Parathyroid adenoma (tissue), 2 donors: Measurements from ENCODE around the gene MDM2.

Experiments used
- H2AFZ ChIP-seq: fragments of 300-600 bp; sonication (generic); one replicate; pipeline ENCODE4 v1.7.0; 2017; ENCODE audit warnings: antibody characterized with exemption, mild to moderate bottlenecking
- H3K27ac ChIP-seq: fragments of 300-600 bp; sonication (generic); one replicate; pipeline ENCODE4 v1.7.0; 2017
- H3K27me3 ChIP-seq: fragments of 300-600 bp; sonication (generic); one replicate; pipeline ENCODE4 v1.7.0; 2017; ENCODE audit warnings: low read length; ENCODE audit not compliant: control insufficient read depth, insufficient read depth
- H3K36me3 ChIP-seq: fragments of 300-600 bp; sonication (generic); one replicate; pipeline ENCODE4 v1.7.0; 2017; ENCODE audit warnings: low read length; ENCODE audit not compliant: control insufficient read depth, insufficient read depth
- H3K4me1 ChIP-seq: fragments of 300-600 bp; sonication (generic); one replicate; pipeline ENCODE4 v1.7.0; 2017; ENCODE audit warnings: control low read depth
- H3K4me2 ChIP-seq: fragments of 300-600 bp; sonication (generic); one replicate; pipeline ENCODE4 v1.7.0; 2017; ENCODE audit warnings: low read length
- H3K4me3 ChIP-seq: fragments of 300-600 bp; sonication (generic); one replicate; pipeline ENCODE4 v1.7.0; 2017; ENCODE audit warnings: low read depth, low read length
- H3K79me2 ChIP-seq: fragments of 300-600 bp; sonication (generic); one replicate; pipeline ENCODE4 v1.7.0; 2017; ENCODE audit warnings: control low read depth
- H3K9ac ChIP-seq: fragments of 300-600 bp; sonication (generic); one replicate; pipeline ENCODE4 v1.7.0; 2017; ENCODE audit warnings: mild to moderate bottlenecking
- H3K9me3 ChIP-seq: fragments of 300-600 bp; sonication (generic); one replicate; pipeline ENCODE4 v1.7.0; 2017; ENCODE audit warnings: low read length; ENCODE audit not compliant: control insufficient read depth
- TF ChIP-seq, protein P1 (sequence below): fragments of 300-600 bp; sonication (generic); IDR thresholded peaks from one replicate; pipeline ENCODE4 v1.7.0; 2017; ENCODE audit warnings: antibody characterized with exemption, mild to moderate bottlenecking
- donor health status: primary hyperparathyroidism.

Gene MDM2

DNA sequence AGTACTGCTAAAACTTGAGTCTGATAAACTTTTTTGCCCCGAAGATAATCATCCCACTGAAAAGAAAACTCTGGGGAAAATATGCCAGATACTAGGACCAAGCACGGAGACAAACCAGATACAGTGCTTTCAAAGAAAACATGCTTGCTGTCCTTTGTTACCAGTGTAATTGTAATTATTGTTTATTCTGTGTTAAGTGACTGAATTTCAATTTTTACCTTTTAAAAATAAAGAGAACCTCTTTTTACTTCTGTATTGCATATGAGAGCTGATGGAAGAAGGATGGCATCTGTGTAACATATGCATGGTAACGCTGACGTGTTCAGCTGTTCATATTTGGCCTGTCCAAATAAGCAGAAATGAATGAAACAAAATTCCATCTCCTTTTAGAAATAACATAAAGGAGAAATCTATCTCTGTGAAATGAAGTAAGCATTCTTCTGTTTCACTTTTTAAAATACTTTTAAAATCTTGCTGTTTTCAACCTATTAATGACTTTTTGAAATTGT, 39.5 kb upstream of the MDM2 start:
- Histone ChIP-seq H3K9me3 (no peaks in the 10 kb centered on the region), H3K4me1 (no peaks in the 10 kb centered on the region), H3K9ac (no peak overlapping the region), H3K4me3 (no peak overlapping the region), H3K4me2 (no peak overlapping the region), H3K79me2 (no peaks in the 10 kb centered on the region), H3K27ac (no peak overlapping the region), H3K27me3 (no peaks in the 10 kb centered on the region), H3K36me3 (no peaks in the 10 kb centered on the region), H2AFZ (no peak overlapping the region)
- TF ChIP-seq, protein P1, sequence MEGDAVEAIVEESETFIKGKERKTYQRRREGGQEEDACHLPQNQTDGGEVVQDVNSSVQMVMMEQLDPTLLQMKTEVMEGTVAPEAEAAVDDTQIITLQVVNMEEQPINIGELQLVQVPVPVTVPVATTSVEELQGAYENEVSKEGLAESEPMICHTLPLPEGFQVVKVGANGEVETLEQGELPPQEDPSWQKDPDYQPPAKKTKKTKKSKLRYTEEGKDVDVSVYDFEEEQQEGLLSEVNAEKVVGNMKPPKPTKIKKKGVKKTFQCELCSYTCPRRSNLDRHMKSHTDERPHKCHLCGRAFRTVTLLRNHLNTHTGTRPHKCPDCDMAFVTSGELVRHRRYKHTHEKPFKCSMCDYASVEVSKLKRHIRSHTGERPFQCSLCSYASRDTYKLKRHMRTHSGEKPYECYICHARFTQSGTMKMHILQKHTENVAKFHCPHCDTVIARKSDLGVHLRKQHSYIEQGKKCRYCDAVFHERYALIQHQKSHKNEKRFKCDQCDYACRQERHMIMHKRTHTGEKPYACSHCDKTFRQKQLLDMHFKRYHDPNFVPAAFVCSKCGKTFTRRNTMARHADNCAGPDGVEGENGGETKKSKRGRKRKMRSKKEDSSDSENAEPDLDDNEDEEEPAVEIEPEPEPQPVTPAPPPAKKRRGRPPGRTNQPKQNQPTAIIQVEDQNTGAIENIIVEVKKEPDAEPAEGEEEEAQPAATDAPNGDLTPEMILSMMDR: no peak

DNA sequence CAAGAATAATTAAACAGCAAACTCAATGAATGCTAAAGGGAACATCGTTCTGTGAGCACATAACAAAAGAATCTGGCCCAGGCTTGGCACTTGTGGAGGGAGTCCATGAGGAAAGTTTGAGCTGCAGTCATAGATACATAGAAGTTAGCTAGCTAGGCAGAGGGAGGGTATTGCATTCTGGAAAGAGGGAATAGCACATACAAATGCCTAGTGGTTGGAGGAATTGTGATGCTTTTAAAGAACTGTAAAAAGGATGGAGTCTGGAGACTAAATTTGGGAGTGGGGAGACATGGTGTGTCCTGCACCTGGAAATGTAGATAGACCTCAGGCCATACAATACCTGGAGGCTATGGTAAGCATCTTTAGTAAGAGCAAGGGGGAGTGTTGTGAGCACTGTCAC, 38.0 kb upstream of the MDM2 start:
- Histone ChIP-seq H3K27me3 (no peaks in the 10 kb centered on the region), H3K9ac (no peak overlapping the region), H3K79me2 (no peaks in the 10 kb centered on the region), H3K9me3 (no peaks in the 10 kb centered on the region), H2AFZ (no peak overlapping the region), H3K4me1 (no peaks in the 10 kb centered on the region), H3K4me3 (no peak overlapping the region), H3K4me2 (no peak overlapping the region), H3K36me3 (no peaks in the 10 kb centered on the region), H3K27ac (no peak overlapping the region)
- TF ChIP-seq, protein P1: no peak

DNA sequence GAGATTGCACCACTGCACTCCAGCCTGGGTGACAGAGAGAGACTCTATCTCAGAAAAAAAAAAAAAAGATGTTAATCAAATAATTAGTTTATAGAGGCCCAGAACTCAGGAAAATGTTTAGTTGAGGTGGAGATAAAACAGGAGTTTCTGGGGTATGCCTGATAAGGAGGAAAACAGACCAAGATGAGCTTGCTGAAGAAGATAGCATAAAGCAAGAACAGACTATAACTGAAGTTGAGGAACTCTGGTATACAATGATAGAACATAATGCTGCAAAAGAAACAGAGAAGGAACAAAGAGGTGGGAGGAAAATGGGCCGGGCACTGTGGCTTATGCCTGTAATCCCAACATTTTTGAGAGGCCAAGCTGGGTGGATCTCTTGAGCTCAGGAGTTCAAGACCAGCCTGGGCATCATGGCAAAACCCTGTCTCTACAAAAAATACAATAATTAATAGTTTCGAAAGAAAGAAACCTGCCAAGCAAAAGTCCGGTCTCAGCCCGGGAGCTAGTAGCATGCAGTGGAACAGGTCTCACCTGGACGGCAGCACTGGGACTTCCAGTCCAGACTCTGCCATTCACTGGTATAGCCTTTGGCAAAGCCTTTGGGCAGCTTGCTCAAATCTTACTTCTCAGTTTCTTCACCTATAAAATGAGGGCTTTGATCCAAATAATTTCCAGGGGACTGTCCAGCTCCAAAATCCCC, 36.6 kb upstream of the MDM2 start:
- no peak overlapping the region for H3K4me2 ChIP-seq
- no peak overlapping the region for H3K4me3 ChIP-seq
- no peaks in the 10 kb centered on the region for H3K27me3 ChIP-seq
- H3K4me1 ChIP-seq: no peaks in the 10 kb centered on the region
- H2AFZ ChIP-seq: no peak overlapping the region
- no peaks in the 10 kb centered on the region for H3K36me3 ChIP-seq
- no peaks in the 10 kb centered on the region for H3K9me3 ChIP-seq
- H3K9ac ChIP-seq: no peak overlapping the region
- H3K79me2 ChIP-seq: no peaks in the 10 kb centered on the region
- H3K27ac ChIP-seq: no peak overlapping the region
- TF ChIP-seq, protein P1: no peak

DNA sequence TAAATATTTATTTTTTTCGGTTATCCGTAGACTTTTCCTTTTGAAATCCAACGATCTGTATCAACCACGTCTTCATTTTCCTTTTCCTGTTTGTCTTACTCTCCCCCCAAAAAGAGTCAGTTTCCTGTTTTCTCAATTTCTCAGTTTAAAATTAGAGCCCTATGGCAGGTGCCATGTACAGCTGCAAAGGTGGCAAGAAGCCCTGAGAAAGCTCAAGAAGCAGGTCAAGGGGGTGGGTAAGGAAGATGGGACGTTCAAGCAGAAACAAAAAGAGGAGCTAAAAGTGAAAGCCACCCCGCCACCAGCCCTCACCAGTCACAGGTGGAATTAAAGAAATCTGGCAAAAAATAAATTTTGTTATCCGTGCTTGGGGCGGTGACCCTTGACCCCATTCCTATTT, 35.3 kb upstream of the MDM2 start:
- TF ChIP-seq, protein P1: no peak
- H3K9ac ChIP-seq: no peak overlapping the region
- no peak overlapping the region for H3K27ac ChIP-seq
- H3K36me3 ChIP-seq: no peaks in the 10 kb centered on the region
- H3K79me2 ChIP-seq: no peaks in the 10 kb centered on the region
- H3K9me3 ChIP-seq: no peaks in the 10 kb centered on the region
- H2AFZ ChIP-seq: no peak overlapping the region
- no peaks in the 10 kb centered on the region for H3K27me3 ChIP-seq
- no peaks in the 10 kb centered on the region for H3K4me1 ChIP-seq
- H3K4me2 ChIP-seq: no peak overlapping the region
- H3K4me3 ChIP-seq: no peak overlapping the region

DNA sequence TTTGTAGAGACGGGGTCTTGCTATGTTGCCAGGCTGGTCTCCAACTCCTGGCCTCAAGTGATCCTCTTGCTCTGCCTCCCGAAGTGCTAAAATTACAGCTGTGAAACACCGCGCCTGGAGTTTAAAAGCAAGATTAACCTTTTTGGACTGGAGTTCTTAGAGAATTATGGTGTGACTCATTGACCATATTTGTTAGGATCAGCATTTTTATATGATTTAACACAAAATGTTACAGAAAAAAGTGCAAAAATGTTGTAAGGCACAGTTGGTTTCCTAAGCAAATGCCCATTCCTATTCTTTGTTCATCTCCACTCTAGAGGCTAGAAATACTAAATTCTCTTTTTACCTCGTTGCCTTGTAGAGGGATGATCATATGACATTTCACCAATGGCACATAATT, 34.4 kb upstream of the MDM2 start:
- H3K4me1 ChIP-seq: no peaks in the 10 kb centered on the region
- no peak overlapping the region for H3K9ac ChIP-seq
- no peak overlapping the region for H2AFZ ChIP-seq
- TF ChIP-seq, protein P1: no peak
- H3K4me2 ChIP-seq: no peak overlapping the region
- no peaks in the 10 kb centered on the region for H3K36me3 ChIP-seq
- no peak overlapping the region for H3K27ac ChIP-seq
- H3K79me2 ChIP-seq: no peaks in the 10 kb centered on the region
- no peaks in the 10 kb centered on the region for H3K9me3 ChIP-seq
- no peaks in the 10 kb centered on the region for H3K27me3 ChIP-seq
- no peak overlapping the region for H3K4me3 ChIP-seq
